IPS-11a (cell line): ENCODE data around the gene TMEM217.
"Not testable (repeated sequence)": the region's sequence is repeated elsewhere in the genome, so short reads cannot be mapped to it uniquely, and the experiment has no call there.

Experiments used
- H3K4me3 ChIP-seq: one replicate; pipeline ENCODE4 v1.5.1; 2013; ENCODE audit warnings: low read depth, low read length, control low read depth

The TMEM217 gene

DNA sequence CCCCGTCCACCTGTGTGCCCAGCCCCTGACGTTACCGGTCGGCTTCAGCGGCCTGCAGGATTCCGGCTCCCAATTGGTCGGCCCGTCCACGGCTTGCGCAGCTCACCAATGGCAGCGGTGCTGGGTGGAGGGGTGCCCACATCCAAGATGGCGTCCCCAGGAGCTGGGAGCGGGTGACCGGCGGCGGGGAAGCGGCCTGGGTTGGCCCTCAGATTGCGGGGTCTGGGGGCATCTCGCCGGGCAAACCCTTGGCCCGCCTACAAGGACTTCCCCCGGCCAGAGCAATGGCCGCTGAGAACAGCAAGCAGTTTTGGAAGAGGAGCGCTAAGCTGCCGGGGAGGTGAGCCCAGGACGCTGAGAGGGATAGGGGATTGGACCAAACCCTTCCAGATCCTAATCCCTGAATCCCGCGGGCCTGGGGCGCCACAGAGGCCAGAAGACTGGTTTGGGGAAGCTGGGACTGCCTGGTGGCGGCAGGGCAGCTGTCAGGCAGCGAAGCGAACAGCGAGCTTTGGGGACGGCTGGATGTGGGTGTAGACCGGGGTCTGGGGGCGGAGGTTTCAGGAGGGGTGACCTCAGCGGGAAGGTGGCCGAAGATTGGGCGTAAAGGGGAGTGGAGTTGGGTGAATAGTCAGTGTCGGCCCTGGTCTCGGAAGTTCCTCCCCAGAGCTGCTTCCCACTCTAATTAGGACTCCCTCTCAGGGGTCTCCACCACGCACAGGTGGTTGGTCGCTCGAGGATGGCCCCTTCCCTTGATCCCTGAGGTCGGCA, at the start of gene TMEM217, which contains the start of gene TBC1D22B:
TSS of gene TMEM217 (minus strand) at position 511 of the 771 bp plus-strand sequence. CDS start 39,114 bp downstream, outside the sequence.
TSS of gene TBC1D22B (plus strand) at position 139 of the 771 bp plus-strand sequence. CDS start at position 285, 146 bp downstream.
- H3K4me3 ChIP-seq: peak within 1 kb of the TSS; percentile 94

DNA sequence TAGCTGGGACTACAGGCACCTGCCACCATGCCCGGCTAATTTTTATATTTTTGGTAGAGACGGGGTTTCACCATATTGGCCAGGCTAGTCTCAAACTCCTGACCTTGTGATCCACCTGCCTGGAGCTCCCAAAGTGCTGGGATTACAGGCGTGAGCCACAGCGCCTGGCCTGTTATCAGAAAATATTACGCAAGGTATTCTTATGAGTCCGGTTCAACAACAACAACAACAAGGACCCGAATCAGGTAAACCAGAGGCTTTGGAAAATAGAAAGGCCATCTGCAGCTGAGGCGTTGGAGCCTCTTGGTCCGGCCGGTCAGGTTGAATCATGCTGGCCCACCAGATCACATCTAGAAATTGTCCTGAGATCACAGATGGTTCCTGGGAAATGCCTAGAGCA, 49.5 kb upstream of the TMEM217 start:
- H3K4me3 ChIP-seq: not testable (repeated sequence)

DNA sequence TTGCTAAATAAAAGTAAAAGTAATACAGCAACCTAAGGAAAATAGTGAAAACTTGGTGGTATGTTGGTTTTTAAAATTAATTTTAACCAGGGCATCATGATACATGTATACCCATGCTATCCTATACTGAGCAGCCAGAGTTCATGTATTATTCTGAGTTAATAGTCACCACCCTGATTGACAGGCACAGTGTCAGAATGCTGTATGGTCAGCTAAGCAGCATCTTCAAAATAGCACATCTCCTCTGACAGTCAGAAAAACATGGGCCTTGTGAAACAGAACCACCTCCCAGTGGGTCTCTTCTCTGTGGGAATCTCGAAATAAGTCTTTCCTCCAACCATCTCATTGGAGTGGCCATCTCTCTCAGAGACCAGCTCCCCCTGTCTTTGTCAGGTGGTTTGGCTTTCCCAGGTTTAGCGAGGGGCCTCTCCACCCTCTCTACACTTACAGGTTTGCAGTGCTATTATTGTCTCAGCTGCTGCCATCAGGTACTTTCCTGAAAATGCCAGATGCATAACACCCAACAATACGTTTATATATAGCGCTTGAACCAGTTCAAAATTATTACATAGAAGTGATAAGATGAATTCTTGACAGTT, 48.8 kb upstream of the TMEM217 start:
- H3K4me3 ChIP-seq: no peak overlapping the region

DNA sequence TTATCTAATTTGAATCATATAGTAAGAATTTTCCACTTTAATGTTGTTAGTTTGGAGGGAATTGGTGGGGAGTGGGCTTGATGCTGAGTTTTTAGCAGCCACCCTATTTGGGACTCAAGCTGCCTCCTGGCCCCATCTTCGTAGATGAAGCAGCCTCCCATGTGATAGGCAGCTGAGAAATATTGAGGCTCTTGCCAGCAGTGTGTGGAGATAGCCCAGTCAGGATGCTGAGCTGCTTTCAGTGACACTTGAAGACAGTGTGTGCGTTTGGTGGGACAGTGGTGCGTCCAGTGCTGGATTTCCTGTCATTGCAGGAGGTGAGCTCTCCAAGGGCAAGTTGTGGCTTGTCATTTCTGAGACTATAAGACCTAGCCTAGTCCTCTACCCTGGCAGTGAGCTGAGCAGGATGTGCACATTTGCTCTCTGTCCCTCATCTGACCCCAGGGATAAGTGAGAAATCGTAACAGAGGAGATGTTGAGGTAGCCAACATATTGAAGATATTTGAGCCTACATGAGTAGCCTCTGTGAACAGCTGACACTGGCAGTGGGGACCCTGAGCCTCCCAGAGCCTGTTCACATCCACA, 48.0 kb upstream of the TMEM217 start:
- no peak overlapping the region for H3K4me3 ChIP-seq

DNA sequence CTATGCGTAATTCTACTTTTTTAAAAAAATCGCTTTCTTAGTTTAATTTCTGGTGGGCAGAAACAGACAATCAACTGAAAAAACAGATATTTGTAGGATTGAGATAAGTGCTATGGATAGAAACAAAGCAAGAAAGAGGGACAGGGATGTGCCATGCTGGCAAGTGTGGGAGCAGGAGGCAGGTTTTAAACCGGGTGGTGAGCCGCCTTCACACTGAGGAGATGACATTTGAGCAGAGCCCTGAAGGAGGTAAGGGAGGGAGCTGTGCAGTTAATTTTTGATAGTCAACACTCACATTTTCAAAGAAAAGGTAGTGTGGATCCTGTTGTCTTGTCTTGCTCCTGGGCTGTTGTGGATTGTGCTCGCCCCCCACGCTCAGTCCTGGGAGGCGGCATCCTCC, 46.8 kb upstream of the TMEM217 start:
- no peak overlapping the region for H3K4me3 ChIP-seq

DNA sequence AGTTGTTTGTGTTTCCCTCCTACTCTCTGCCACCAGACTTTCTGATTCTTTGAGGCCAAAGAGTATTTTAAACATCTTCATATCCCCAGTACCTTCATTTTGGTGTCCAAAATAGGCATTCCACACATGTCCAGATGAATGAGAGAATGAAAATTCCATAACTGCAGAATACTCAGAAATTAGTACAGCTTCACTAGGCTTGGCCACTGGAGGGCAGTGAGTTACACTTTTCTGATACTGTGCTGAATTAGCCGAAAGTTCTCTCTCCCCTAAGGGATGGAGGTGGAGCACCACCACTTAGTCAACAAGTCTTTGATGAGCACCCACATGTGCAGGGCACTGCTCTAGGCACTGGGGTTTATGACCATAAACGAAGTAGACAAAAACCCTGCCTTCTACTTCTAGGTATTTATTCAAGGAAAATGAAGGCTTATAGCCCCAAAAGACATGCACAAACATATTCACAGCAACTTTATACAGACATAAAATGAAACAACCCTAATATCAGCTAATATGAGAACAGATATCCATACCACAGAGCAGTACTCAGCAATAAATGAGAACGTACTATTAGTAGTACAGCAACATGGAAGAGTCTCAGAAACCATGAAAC, 46.1 kb upstream of the TMEM217 start:
- no peak overlapping the region for H3K4me3 ChIP-seq

DNA sequence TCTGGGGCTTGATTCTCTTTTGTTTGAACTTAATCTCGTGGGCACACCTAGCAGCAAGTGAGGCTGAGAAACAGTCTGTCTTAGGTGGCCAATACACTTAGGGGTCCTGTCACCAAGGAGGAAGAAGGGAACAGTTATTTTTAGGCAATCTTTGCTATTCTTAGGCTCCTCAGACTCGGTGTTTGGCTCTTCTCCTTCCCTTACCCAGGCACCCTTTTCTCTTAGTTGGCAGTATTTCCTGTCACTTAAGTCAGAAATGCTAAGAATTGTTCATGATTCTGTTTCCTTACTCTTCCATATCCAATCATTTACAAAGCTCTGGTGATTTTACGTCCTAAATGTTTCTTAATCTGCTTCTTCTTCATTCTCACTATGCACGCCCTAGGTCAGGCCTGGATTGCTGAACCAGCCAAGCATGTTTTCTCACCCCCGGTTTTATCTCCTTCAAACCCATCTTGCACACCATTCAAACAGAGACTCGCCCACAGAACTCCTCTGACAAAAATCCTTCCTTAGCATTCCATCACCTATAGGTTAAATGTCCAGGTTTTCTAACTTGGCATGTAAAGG, 45.2 kb upstream of the TMEM217 start:
- no peak overlapping the region for H3K4me3 ChIP-seq

DNA sequence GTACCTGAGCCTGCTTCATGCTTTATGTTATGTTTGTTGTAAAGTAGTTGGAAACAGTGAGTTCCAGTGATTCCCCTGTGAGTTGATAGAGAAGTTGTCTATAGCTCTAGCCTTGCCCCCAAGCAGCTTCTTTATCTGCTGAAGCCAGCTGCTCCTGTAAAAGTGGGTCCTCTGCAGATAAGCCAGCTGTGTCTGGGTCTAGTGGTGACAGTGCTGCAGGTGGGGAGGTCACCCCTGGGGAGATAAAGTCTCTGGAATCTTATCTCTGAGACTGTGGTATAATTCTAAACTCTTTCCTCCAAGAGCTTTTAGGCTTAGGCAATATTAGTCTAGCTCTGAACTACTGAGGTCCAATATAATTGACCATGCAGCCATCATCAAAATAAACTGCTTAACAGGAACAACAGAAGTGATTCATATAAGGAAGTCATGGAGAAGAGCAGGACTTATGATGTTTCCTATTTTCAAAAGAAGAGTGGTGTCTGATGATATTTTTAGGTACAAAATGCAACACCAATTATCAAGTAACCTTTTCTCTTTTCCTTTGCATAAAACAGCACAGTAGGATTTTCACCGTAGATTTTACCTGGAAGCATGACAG, 44.2 kb upstream of the TMEM217 start:
- no peak overlapping the region for H3K4me3 ChIP-seq

DNA sequence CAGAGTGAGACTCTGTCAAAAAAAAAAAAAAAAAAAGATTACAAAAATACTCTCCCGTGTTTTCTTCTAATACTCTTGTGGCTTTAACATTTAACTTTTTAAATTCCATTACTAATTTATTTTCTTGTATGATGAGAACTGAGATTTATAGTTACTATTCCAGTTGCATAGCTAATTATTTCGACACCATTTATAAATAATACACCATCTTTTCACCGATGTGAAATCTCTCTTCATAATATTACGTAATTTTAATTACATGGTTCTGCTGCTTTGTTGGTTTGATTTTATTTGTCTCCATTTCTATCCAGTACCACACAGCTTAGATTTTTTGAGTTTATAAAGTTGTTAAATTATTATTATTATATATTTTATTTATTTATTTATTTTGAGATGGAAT, 42.0 kb upstream of the TMEM217 start:
- no peak overlapping the region for H3K4me3 ChIP-seq

DNA sequence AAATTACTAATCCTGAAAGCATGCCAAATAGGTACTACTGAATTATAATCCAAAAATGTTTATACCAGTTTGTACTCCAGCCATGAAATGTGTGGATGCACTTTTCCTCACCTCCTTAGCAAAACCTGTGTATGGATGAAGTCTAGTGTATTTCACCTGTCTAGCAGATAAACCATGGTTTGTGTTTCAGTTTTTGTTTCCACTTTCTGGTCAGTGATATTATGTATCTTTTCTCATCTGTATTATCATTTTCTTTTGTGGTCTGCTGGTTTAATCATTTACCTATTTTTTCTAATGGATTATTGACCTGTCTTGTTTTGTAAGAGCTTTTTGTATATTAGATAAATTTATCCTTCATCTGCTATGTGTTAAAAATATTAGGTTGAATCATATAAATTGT, 41.0 kb upstream of the TMEM217 start:
- no peak overlapping the region for H3K4me3 ChIP-seq

DNA sequence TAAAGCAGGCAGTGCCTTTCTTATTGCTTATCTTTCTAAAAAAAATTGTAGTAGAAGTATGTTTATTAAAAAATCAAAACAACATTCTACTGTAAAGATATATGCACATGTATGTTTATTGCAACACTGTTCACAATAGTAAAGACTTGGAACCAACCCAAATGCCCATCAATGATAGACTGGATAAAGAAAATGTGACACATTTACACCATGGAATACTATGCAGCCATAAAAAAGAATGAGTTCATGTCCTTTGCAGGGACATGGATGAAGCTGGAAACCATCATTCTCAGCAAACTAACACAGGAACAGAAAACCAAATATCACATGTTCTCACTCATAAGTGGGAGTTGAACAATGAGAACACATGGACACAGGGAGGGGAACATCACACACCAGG, 39.7 kb upstream of the TMEM217 start:
- H3K4me3 ChIP-seq: not testable (repeated sequence)

DNA sequence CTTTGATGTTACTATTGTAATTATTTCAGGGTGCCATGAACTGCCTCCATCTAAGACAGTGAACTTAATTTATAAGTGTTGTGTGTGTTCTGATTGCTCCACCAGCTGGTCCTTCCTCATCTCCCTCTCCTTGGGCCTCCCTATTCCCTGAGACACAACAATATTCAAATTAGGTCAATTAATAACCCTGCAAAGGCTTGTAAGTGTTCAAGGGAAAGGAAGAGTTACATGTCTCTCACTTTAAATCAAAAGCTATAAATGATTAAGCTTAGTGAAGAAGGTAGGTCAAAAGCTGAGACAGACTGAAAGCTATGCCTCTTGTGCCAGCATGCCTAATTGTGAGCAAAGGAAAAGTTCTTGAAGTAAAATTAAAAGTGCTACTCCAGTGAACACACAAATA, 35.5 kb upstream of the TMEM217 start:
- no peak overlapping the region for H3K4me3 ChIP-seq

DNA sequence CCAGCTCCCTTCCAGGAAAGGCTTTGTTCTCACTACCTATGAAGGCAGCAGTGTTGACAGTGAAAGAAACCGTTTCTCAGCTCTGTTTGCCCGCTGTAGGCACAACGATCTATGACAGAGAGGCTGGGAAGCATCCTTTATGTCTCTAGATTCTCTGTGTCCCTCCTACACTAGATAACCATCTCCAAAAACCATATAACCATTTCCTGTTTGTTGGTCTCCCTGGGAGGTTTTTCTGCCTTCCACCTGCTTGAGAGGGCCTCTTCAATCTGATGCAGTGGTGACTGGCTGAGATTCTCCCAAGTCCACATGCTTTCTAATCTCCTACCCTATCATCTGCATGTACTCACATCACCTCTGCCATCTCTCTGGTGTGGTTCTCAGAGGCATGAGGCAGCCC, 32.0 kb upstream of the TMEM217 start:
- no peak overlapping the region for H3K4me3 ChIP-seq

- H3K4me3 ChIP-seq: no peak overlapping the region
Observed at GRCh38 chr6:37288247-37288646, 30.3 kb upstream of the TMEM217 start.

GRCh38 chr6:37287519-37288157, 29.7 kb upstream of the TMEM217 start:
- no peak overlapping the region for H3K4me3 ChIP-seq

DNA sequence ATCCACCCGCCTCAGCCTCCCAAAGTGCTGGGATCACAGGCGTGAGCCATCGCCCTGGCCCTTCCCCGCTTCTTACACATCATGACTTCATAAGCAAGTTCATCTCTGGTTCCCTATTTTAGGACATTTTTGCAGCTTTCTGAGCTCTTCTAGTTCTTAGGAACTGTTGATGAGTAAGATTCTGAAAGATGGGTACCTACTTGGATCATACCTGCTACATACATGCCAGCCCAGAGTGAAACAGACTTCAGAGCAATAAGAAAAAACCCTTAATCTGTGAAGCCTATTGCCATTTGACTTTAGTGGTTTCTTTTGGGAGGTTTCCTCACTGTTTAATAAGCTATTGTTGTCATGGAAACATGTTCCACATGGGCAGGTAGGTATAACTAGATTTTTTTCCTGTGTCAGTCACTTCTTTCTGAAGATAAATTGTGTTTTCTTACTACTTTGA, 27.9 kb upstream of the TMEM217 start:
- no peak overlapping the region for H3K4me3 ChIP-seq

DNA sequence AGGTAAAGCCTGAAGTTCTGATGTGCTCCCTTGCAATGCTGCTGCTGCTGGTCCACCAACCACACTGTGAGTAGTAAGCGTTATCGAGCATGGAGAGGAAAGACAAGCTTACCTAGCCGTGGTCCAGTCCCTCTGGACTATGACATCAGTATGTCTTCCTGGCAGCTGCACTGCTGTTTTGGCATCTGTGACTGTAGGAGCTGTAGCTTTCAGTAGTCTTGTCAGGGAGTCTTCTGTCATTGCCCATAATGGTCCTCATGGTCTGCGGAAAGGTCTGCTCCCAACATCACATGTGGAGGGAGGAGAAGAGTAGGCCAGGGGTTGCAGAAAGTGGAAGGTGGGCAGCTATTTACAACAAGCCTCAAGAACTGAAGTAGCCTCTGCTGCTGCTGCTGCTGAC, 26.8 kb upstream of the TMEM217 start:
- H3K4me3 ChIP-seq: no peak overlapping the region

DNA sequence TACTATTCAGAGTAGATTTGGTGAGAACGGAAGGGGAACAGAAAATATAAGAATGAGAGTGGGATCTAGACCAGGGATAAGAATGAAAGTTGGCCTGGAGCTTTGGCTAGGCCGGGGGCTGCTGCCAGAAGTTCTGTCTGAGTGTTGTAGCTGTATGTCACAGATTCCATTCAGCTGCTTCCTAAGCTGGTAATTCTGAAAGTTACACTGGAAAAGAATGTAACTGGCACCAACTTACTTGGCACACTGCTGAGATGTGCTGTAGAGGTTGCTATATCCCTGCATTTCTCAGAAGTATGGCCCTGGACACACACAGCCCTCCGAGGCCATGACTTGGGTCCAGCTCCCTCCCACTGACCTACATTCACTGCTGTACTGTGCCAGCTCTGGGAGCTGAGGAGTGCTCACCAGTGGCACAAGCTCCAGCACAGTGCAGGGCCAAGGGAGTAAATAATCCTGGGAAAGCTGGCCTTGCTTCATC, 25.8 kb upstream of the TMEM217 start:
- no peak overlapping the region for H3K4me3 ChIP-seq

DNA sequence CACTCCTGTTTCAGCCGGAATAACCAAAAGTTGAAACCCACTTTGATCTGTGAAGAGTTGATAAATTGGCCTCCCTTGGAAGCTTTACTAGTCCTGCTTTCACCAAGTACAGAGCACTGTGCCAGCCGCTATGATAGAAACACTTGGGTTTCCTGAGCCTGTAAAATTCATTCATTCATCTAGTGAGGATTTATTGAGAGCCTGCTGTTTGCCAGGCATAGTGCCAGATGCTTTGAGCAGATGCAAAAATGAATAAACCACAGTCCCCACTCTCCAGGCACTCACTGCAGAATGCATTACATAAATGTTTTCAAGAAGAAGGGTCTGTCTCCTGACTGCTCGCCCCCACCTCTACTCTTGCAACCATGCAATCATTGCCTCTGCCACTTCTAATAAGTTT, 25.3 kb upstream of the TMEM217 start:
- H3K4me3 ChIP-seq: no peak overlapping the region

GRCh38 chr6:37282371-37282770, 24.4 kb upstream of the TMEM217 start:
- no peak overlapping the region for H3K4me3 ChIP-seq
